Mesendoderm (in vitro differentiated cells): ENCODE measurements around the gene TCAP.

Experiments
- DNase-seq: peaks from one replicate; pipeline ENCODE4 v3.0.0; 2013
- H2AK5ac ChIP-seq: 2 replicates; pipeline ENCODE4 v1.6.1; 2013; ENCODE audit warnings: low read length, inconsistent platforms
- H2BK120ac ChIP-seq: 2 replicates; pipeline ENCODE4 v1.6.1; 2013; ENCODE audit warnings: low read depth, mild to moderate bottlenecking, low read length, moderate library complexity, mixed read lengths
- H2BK15ac ChIP-seq: replicated peaks from 2 replicates; pipeline ENCODE4 v1.6.1; 2013; ENCODE audit warnings: low read depth, mild to moderate bottlenecking, moderate library complexity
- H2BK5ac ChIP-seq: 2 replicates; pipeline ENCODE4 v1.6.1; 2013; ENCODE audit warnings: low read length, inconsistent platforms
- H3K18ac ChIP-seq: 2 replicates; pipeline ENCODE4 v1.6.1; 2013; ENCODE audit warnings: mild to moderate bottlenecking, low read length, mixed read lengths
- H3K23ac ChIP-seq: one replicate; pipeline ENCODE4 v1.6.1; 2013; ENCODE audit warnings: low read length
- H3K27ac ChIP-seq: 2 replicates; pipeline ENCODE4 v1.5.1; 2013; ENCODE audit warnings: low read depth, mild to moderate bottlenecking, inconsistent platforms, low read length, moderate library complexity
- H3K27me3 ChIP-seq: 2 replicates; pipeline ENCODE4 v1.6.1; 2013; ENCODE audit warnings: low read length, control low read depth, mild to moderate bottlenecking, inconsistent platforms; ENCODE audit not compliant: insufficient read depth, poor library complexity
- H3K36me3 ChIP-seq: 2 replicates; pipeline ENCODE4 v1.6.1; 2013; ENCODE audit warnings: low read length, inconsistent platforms; ENCODE audit not compliant: control insufficient read depth, insufficient read depth
- H3K4ac ChIP-seq: one replicate; pipeline ENCODE4 v1.6.1; 2013; ENCODE audit warnings: low read depth, mild to moderate bottlenecking, low read length, moderate library complexity
- H3K4me1 ChIP-seq: 2 replicates; pipeline ENCODE4 v1.6.1; 2013; ENCODE audit warnings: low read depth, low read length, inconsistent platforms; ENCODE audit not compliant: control insufficient read depth
- H3K4me2 ChIP-seq: 2 replicates; pipeline ENCODE4 v1.6.1; 2013; ENCODE audit warnings: low read length
- H3K4me3 ChIP-seq: 2 replicates; pipeline ENCODE4 v1.5.1; 2013; ENCODE audit warnings: mild to moderate bottlenecking, low read length
- H3K56ac ChIP-seq: one replicate; pipeline ENCODE4 v1.6.1; 2013; ENCODE audit warnings: low read length
- H3K79me1 ChIP-seq: 2 replicates; pipeline ENCODE4 v1.6.1; 2013; ENCODE audit warnings: low read length, inconsistent platforms
- H3K79me2 ChIP-seq: 2 replicates; pipeline ENCODE4 v1.6.1; 2013; ENCODE audit warnings: mild to moderate bottlenecking, low read length; ENCODE audit not compliant: control insufficient read depth, insufficient read depth
- H3K9ac ChIP-seq: 2 replicates; pipeline ENCODE4 v1.6.1; 2013; ENCODE audit warnings: low read length, inconsistent platforms
- H4K5ac ChIP-seq: one replicate; pipeline ENCODE4 v1.6.1; 2013; ENCODE audit warnings: low read length
- H4K8ac ChIP-seq: one replicate; pipeline ENCODE4 v1.6.1; 2013; ENCODE audit warnings: low read depth, mild to moderate bottlenecking, control low read depth, low read length, moderate library complexity
- WGBS: extraction: QIAGEN DNeasy Blood & Tissue Kit; methylation state at CpG from one replicate; pipeline ENCODE4 v1.1.7; 2013; ENCODE audit warnings: low lambda C conversion rate, missing lambda C conversion rate; ENCODE audit not compliant: insufficient coverage; ENCODE audit errors: extremely low coverage; 5-methylcytosine and 5-hydroxymethylcytosine counted together

The TCAP gene

DNA sequence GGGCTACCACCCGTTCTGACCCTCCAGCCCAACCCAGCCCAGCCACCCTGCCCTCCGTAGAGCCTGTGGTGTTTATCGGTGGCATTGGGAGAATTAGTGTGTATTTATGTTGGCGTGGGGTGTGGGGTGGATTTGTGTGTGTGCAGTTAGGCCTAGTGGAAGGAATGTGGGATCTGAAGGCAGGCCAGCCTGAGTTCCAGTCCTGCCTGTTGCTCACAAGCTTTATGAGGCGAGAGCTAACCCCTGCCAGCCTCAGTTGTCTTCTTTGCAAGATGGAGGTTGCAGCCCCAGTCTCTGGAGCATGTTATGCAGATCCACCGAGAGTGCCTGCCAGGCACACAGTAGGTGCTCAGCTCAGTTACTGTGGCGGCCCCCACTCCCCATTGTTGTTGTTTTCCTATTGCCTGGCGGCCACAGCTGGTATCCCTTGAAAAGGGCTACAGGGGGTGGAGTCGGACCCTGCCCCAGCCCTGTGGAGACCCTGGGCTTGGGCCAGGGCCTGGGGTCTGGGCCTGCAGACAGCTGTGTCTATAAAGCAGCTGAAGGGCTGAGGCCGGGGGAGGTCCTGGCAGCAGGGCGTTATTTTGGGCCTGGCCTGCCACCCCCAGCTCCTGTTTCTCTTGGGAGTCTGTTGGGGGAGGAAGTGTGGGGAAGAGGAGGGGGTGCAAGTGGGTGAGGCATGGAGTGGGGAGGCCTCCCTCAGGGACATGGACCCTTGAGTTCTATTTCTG lies 39.8 kb downstream of the TCAP start:
- H3K36me3 ChIP-seq: peaks cover 8% of the 10 kb centered on the region
- H3K56ac ChIP-seq: peak overlapping the region; percentile 80
- no peak overlapping the region for H3K4me2 ChIP-seq
- H3K79me1 ChIP-seq: peaks cover 12% of the 10 kb centered on the region
- H3K27ac ChIP-seq: no peak overlapping the region
- H4K8ac ChIP-seq: no peak overlapping the region
- H3K9ac ChIP-seq: peak overlapping the region; percentile 3
- WGBS: no CpG with 5 or more reads among the region's 11 CpGs
- H3K79me2 ChIP-seq: peaks cover 57% of the 10 kb centered on the region
- H3K4me1 ChIP-seq: peaks cover 12% of the 10 kb centered on the region
- no peak overlapping the region for H3K4ac ChIP-seq
- no peak overlapping the region for H3K4me3 ChIP-seq
- no peak overlapping the region for H2BK15ac ChIP-seq
- H3K18ac ChIP-seq: no peak overlapping the region
- H2BK5ac ChIP-seq: peak overlapping the region; percentile 4
- no peak overlapping the region for H2BK120ac ChIP-seq
- peak overlapping the region; percentile 96 for H3K23ac ChIP-seq
- DNase-seq: peak; percentile 45
- H4K5ac ChIP-seq: no peak overlapping the region
- H3K27me3 ChIP-seq: no peaks in the 10 kb centered on the region
- H2AK5ac ChIP-seq: no peak overlapping the region

DNA sequence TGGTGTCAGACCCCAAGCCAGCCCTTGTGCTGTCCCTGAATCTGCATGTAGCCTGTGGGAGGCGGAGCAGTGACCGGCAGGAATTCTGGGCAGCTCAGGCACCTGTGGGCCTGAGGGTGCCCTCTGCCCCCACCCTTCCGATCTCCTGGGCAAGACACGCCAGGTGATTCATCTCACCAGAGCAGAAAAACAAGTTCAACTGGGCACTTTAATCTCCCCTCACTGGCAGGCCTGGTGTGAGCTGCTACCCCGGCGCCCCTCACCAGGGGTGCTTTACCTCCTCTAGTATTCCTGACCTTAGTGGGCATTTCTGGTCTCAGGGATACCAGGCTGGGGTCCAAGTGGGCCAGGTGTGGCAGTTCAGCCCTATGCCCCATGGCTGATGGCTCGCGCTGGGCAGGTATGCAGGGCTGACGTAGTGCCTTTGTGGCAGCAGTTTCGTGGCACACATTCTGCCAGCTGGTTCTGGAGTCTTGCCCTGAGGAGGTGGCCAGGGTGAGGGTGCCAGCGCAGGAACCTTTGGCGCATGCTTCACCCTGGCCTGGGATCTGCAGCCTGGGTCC lies 40.7 kb downstream of the TCAP start:
- peaks cover 12% of the 10 kb centered on the region for H3K4me1 ChIP-seq
- H3K4me2 ChIP-seq: no peak overlapping the region
- H3K36me3 ChIP-seq: peaks cover 10% of the 10 kb centered on the region
- no peak overlapping the region for H3K9ac ChIP-seq
- peaks cover 48% of the 10 kb centered on the region for H3K79me2 ChIP-seq
- no CpG with 5 or more reads among the region's 12 CpGs for WGBS
- H3K23ac ChIP-seq: no peak overlapping the region
- H3K18ac ChIP-seq: no peak overlapping the region
- H2AK5ac ChIP-seq: no peak overlapping the region
- no peak overlapping the region for H2BK120ac ChIP-seq
- no peak overlapping the region for H3K27ac ChIP-seq
- H3K4ac ChIP-seq: no peak overlapping the region
- H2BK5ac ChIP-seq: no peak overlapping the region
- H3K27me3 ChIP-seq: no peaks in the 10 kb centered on the region
- H3K79me1 ChIP-seq: peaks cover 12% of the 10 kb centered on the region
- no peak overlapping the region for H3K56ac ChIP-seq
- H3K4me3 ChIP-seq: no peak overlapping the region
- DNase-seq: no peak
- H4K5ac ChIP-seq: no peak overlapping the region
- H4K8ac ChIP-seq: no peak overlapping the region
- no peak overlapping the region for H2BK15ac ChIP-seq

DNA sequence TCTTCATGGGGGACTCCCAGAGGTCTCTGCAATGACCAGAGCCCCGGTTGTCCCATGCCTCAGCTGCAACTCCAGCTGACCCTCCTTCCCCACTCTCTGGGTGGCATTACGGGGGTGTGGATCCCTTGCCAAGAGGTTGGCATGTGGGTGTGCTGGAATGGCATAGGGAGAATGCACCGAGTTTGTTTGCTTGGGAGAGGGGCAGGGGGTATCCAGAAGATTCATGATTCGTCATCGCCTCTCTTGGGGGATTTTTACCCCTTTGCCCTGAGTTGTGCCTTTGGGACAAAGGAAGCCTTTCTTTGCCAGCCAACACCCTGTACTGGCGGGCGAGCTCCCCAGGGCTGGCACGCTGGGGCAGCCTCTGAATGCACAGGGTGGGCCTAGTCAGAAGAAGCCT lies 41.2 kb downstream of the TCAP start:
- H3K23ac ChIP-seq: no peak overlapping the region
- H3K4me3 ChIP-seq: no peak overlapping the region
- no peak overlapping the region for H3K18ac ChIP-seq
- H3K9ac ChIP-seq: no peak overlapping the region
- peaks cover 10% of the 10 kb centered on the region for H3K79me1 ChIP-seq
- no peak for DNase-seq
- H3K27me3 ChIP-seq: no peaks in the 10 kb centered on the region
- H3K56ac ChIP-seq: no peak overlapping the region
- peaks cover 43% of the 10 kb centered on the region for H3K79me2 ChIP-seq
- H4K8ac ChIP-seq: no peak overlapping the region
- H3K4me1 ChIP-seq: peaks cover 8% of the 10 kb centered on the region
- no peak overlapping the region for H3K4me2 ChIP-seq
- H4K5ac ChIP-seq: no peak overlapping the region
- no peak overlapping the region for H2BK15ac ChIP-seq
- H2BK5ac ChIP-seq: no peak overlapping the region
- H3K36me3 ChIP-seq: peaks cover 10% of the 10 kb centered on the region
- H2BK120ac ChIP-seq: no peak overlapping the region
- H3K27ac ChIP-seq: no peak overlapping the region
- WGBS: no CpG with 5 or more reads among the region's 8 CpGs
- H2AK5ac ChIP-seq: no peak overlapping the region
- no peak overlapping the region for H3K4ac ChIP-seq

DNA sequence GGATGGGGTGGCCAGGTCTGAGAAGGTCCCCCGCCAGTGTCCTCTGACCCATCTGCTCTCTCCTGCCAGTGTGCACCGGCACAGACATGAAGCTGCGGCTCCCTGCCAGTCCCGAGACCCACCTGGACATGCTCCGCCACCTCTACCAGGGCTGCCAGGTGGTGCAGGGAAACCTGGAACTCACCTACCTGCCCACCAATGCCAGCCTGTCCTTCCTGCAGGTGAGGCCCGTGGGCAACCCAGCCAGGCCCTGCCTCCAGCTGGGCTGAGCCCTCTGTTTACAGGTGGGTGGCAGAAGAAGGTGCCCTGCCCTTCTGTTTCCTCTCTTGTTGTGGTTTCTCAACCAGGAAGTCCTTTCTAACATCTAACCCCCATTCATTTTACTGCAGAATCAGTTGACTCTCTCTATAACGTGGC lies 41.8 kb downstream of the TCAP start:
- Histone ChIP-seq H3K4me3 (no peak overlapping the region), H2BK120ac (no peak overlapping the region), H3K27ac (no peak overlapping the region), H3K56ac (no peak overlapping the region), H2BK15ac (no peak overlapping the region), H3K9ac (no peak overlapping the region), H2BK5ac (no peak overlapping the region), H3K4me2 (no peak overlapping the region), H3K27me3 (no peaks in the 10 kb centered on the region), H3K4ac (no peak overlapping the region), H3K36me3 (peaks cover 11% of the 10 kb centered on the region), H4K8ac (no peak overlapping the region), H3K18ac (no peak overlapping the region), H3K4me1 (peaks cover 8% of the 10 kb centered on the region), H3K79me1 (peaks cover 9% of the 10 kb centered on the region), H3K23ac (no peak overlapping the region), H4K5ac (no peak overlapping the region), H2AK5ac (no peak overlapping the region), H3K79me2 (peaks cover 38% of the 10 kb centered on the region)
- no CpG with 5 or more reads among the region's 7 CpGs for WGBS
- DNase-seq: no peak

DNA sequence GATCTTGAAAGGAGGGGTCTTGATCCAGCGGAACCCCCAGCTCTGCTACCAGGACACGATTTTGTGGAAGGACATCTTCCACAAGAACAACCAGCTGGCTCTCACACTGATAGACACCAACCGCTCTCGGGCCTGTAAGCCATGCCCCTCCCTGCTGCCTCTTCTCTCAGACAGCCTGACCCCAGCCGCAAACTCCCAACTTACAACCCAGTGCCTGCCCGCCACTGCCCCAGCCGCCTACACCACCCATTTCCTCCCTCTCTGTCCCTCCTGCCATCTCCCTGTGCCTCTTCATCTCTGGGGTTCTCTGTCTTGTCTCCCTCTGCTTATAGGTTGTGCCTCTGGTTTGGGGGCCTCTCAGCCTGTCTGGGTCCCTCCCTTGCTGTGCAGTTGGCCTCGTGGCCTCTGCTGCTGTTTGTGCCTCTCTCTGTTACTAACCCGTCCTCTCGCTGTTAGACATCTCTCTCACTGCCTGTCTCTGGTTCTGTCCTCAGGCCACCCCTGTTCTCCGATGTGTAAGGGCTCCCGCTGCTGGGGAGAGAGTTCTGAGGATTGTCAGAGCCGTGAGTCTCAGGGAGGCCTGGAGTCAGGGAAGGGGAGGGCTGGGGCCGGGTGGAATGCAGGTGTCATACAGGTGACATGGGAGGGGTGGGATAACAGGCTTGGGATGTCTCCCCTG lies 44.3 kb downstream of the TCAP start:
- Histone ChIP-seq H3K79me2 (peaks cover 16% of the 10 kb centered on the region), H3K9ac (no peak overlapping the region), H3K36me3 (peaks cover 14% of the 10 kb centered on the region)

More for the DNA sequence above, 44.3 kb downstream of the TCAP start:
- Histone ChIP-seq H4K8ac (no peak overlapping the region), H3K27me3 (no peaks in the 10 kb centered on the region), H2BK120ac (no peak overlapping the region), H4K5ac (no peak overlapping the region), H2AK5ac (no peak overlapping the region), H3K4me1 (peaks cover 7% of the 10 kb centered on the region), H3K27ac (no peak overlapping the region), H3K4ac (no peak overlapping the region), H3K23ac (no peak overlapping the region), H2BK5ac (no peak overlapping the region), H3K79me1 (peaks cover 7% of the 10 kb centered on the region), H3K56ac (no peak overlapping the region), H2BK15ac (no peak overlapping the region), H3K4me3 (no peak overlapping the region), H3K4me2 (no peak overlapping the region), H3K18ac (no peak overlapping the region)
- WGBS: no CpG with 5 or more reads among the region's 14 CpGs
- no peak for DNase-seq
